Stimulated activated naive CD4-positive, alpha-beta T cell (primary cell): ENCODE results near the gene LRP5.
A peak's percentile ranks its signal among the peaks of the same experiment; 100 is the strongest.

Experiments
- DNase-seq, 6 experiments: peaks; one replicate each; lab custom pipeline; 2025; lab: John Stamatoyannopoulos, UW

LRP5 gene

GRCh38 chr11:68371171-68372041 lies 59.0 kb downstream of the LRP5 start:
- no peak for DNase-seq

GRCh38 chr11:68372114-68372513 lies 59.7 kb downstream of the LRP5 start:
- no peak for DNase-seq

GRCh38 chr11:68372625-68373024 lies 60.2 kb downstream of the LRP5 start:
- DNase-seq = no peak

- DNase-seq = no peak
Observed at GRCh38 chr11:68373189-68373814, 60.9 kb downstream of the LRP5 start.

- DNase-seq = no peak
Observed at GRCh38 chr11:68373815-68374501, 61.6 kb downstream of the LRP5 start.

- no peak for DNase-seq
Observed at GRCh38 chr11:68374531-68374930, 62.1 kb downstream of the LRP5 start.

- no peak for DNase-seq
Observed at GRCh38 chr11:68375337-68375736, 62.9 kb downstream of the LRP5 start.

- DNase-seq = no peak
Observed at GRCh38 chr11:68375766-68376165, 63.4 kb downstream of the LRP5 start.

GRCh38 chr11:68377389-68377795 lies 65.0 kb downstream of the LRP5 start:
- no peak for DNase-seq

- no peak for DNase-seq
Observed at GRCh38 chr11:68379206-68379605, 66.8 kb downstream of the LRP5 start.

- no peak for DNase-seq
Observed at GRCh38 chr11:68380786-68381622, 68.6 kb downstream of the LRP5 start.

- no peak for DNase-seq
Observed at GRCh38 chr11:68381716-68382115, 69.3 kb downstream of the LRP5 start.

- no peak for DNase-seq
Observed at GRCh38 chr11:68382358-68382998, 70.1 kb downstream of the LRP5 start.

GRCh38 chr11:68383976-68384501 lies 71.6 kb downstream of the LRP5 start:
- DNase-seq = peak in 5 of 6 experiments; percentile 35 to 72 (median 46)

- DNase-seq = no peak
Observed at GRCh38 chr11:68384530-68385081, 72.2 kb downstream of the LRP5 start.

GRCh38 chr11:68385128-68385527 lies 72.7 kb downstream of the LRP5 start:
- no peak for DNase-seq

GRCh38 chr11:68386331-68386978 lies 74.1 kb downstream of the LRP5 start:
- no peak for DNase-seq

GRCh38 chr11:68387840-68388239 lies 75.4 kb downstream of the LRP5 start:
- DNase-seq = no peak

- DNase-seq = no peak
Observed at GRCh38 chr11:68388595-68389198, 76.3 kb downstream of the LRP5 start.

GRCh38 chr11:68390315-68390714 lies 77.9 kb downstream of the LRP5 start:
- DNase-seq = no peak
